KMS-11 (cell line): ENCODE data around the gene OR4F15.

Experiments
- H2AFZ ChIP-seq: fragments of 200-600 bp; sonication (generic); 2 replicates; pipeline ENCODE4 v1.6.1; 2016; ENCODE audit warnings: antibody characterized with exemption, mixed run types, low read depth
- H3K27ac ChIP-seq: fragments of 200-600 bp; sonication (generic); 2 replicates; pipeline ENCODE4 v1.6.1; 2016; ENCODE audit warnings: mild to moderate bottlenecking, mixed run types
- H3K27me3 ChIP-seq: fragments of 200-600 bp; sonication (generic); 2 replicates; pipeline ENCODE4 v1.6.1; 2017; ENCODE audit warnings: mild to moderate bottlenecking, low read depth, mixed run types, moderate library complexity; ENCODE audit not compliant: insufficient read depth
- H3K36me3 ChIP-seq: fragments of 200-600 bp; sonication (generic); 2 replicates; pipeline ENCODE4 v1.6.1; 2017; ENCODE audit warnings: mild to moderate bottlenecking, mixed run types; ENCODE audit not compliant: insufficient read depth
- H3K4me1 ChIP-seq: fragments of 200-600 bp; sonication (generic); 2 replicates; pipeline ENCODE4 v1.6.1; 2016; ENCODE audit warnings: mild to moderate bottlenecking, low read depth, mixed run types; ENCODE audit not compliant: poor library complexity, severe bottlenecking
- H3K4me2 ChIP-seq: fragments of 200-600 bp; sonication (generic); 2 replicates; pipeline ENCODE4 v1.7.0; 2016; ENCODE audit warnings: mild to moderate bottlenecking, mixed run types
- H3K4me3 ChIP-seq: fragments of 200-600 bp; sonication (generic); IDR thresholded peaks from 2 replicates; pipeline ENCODE4 v1.6.1; 2017; ENCODE audit warnings: low read depth, low read length, mixed read lengths; ENCODE audit not compliant: insufficient read depth
- H3K79me2 ChIP-seq: fragments of 200-600 bp; sonication (generic); 2 replicates; pipeline ENCODE4 v1.6.1; 2016; ENCODE audit warnings: low read depth, mixed run types; ENCODE audit not compliant: insufficient read depth
- H3K9ac ChIP-seq: fragments of 200-600 bp; sonication (generic); 2 replicates; pipeline ENCODE4 v1.6.1; 2016; ENCODE audit warnings: mild to moderate bottlenecking, mixed run types
- H4K20me1 ChIP-seq: fragments of 200-600 bp; sonication (generic); 2 replicates; pipeline ENCODE4 v1.6.1; 2016; ENCODE audit warnings: mild to moderate bottlenecking, mixed run types; ENCODE audit not compliant: insufficient read depth
- CTCF ChIP-seq: fragments of 200-600 bp; sonication (generic); conservative IDR thresholded peaks from 2 replicates; pipeline ENCODE4 v1.6.1; 2017; ENCODE audit warnings: low read depth, mild to moderate bottlenecking, antibody characterized with exemption, low read length, moderate library complexity, mixed read lengths

OR4F15 gene

GRCh38 chr15:101795455-101795854 is 16.5 kb upstream of the OR4F15 start:
- Histone ChIP-seq H3K27ac (no peak overlapping the region), H3K4me2 (no peak overlapping the region), H3K79me2 (no peaks in the 10 kb centered on the region), H3K4me1 (no peaks in the 10 kb centered on the region), H3K36me3 (no peaks in the 10 kb centered on the region), H3K9ac (no peak overlapping the region), H3K4me3 (no peak overlapping the region), H3K27me3 (no peaks in the 10 kb centered on the region), H2AFZ (no peak overlapping the region), H4K20me1 (no peaks in the 10 kb centered on the region)
- TF ChIP-seq CTCF = no peak

GRCh38 chr15:101799665-101800064 is 12.3 kb upstream of the OR4F15 start:
- Histone ChIP-seq H3K36me3 (no peaks in the 10 kb centered on the region), H4K20me1 (no peaks in the 10 kb centered on the region), H3K79me2 (no peaks in the 10 kb centered on the region), H3K9ac (no peak overlapping the region), H3K4me3 (no peak overlapping the region), H3K4me1 (no peaks in the 10 kb centered on the region), H3K27ac (no peak overlapping the region), H2AFZ (no peak overlapping the region), H3K27me3 (no peaks in the 10 kb centered on the region), H3K4me2 (no peak overlapping the region)
- no peak for TF ChIP-seq CTCF

DNA sequence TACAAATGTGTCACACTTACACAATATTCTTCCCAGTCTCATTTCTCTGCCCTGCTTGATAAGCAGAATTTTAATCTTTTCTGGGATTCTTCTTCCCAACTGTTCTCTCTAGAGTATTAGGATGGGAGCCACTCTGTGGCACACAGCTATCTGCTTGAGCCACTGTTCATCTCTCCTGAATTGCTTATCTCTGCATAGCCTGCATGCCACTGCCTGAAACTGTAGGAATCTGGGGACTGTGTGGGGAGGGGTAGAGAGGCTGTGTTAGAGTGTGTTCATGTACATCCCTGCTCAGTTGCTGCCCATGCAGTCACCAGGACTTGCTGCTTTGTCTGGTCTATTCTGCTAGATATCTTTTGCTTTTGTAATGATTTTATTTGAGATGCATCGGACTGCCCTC is 11.0 kb upstream of the OR4F15 start:
- no peaks in the 10 kb centered on the region for H3K4me1 ChIP-seq
- no peaks in the 10 kb centered on the region for H3K36me3 ChIP-seq
- H3K9ac ChIP-seq = no peak overlapping the region
- H3K79me2 ChIP-seq = no peaks in the 10 kb centered on the region
- H2AFZ ChIP-seq = no peak overlapping the region
- no peak for TF ChIP-seq CTCF
- H3K27ac ChIP-seq = no peak overlapping the region
- H3K4me2 ChIP-seq = no peak overlapping the region
- no peaks in the 10 kb centered on the region for H3K27me3 ChIP-seq
- H3K4me3 ChIP-seq = no peak overlapping the region
- H4K20me1 ChIP-seq = no peaks in the 10 kb centered on the region

DNA sequence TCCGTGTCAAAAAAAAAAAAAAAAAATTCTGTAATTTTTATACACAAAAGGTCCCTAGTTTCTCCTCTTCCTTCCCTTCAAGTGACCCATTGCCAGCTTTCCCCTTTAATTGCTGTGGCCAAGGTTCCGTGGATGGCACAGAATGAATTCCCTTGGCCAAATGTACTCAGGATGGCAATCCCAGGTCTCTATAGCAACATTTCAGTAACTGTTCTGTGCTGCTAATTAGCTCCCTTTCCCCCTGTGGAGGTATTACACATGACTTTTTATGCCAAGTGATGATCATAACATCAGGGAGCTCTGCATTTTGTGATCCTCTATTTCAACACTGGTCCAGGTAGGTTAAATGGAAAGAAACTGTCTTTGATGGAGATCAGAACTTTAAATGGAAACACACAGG is 8.8 kb upstream of the OR4F15 start, which contains the start of gene OR4F6:
Gene OR4F6, plus strand, starts transcription at position 301 of the 400 bp plus-strand sequence. CDS start 2,211 bp downstream, outside the sequence.
- Histone ChIP-seq H4K20me1 (no peaks in the 10 kb centered on the region), H3K27ac (no peak within 1 kb of the TSS), H3K4me2 (no peak within 1 kb of the TSS), H3K4me1 (no peaks in the 10 kb centered on the region), H2AFZ (no peak within 1 kb of the TSS), H3K27me3 (no peaks in the 10 kb centered on the region), H3K79me2 (no peaks in the 10 kb centered on the region), H3K9ac (no peak within 1 kb of the TSS), H3K4me3 (no peak within 1 kb of the TSS), H3K36me3 (no peaks in the 10 kb centered on the region)
- TF ChIP-seq CTCF = no peak
